Duodenal mucosa (tissue), 2 donors: ENCODE measurements around the gene ZFPM1.

Source experiments
- H3K27ac ChIP-seq: one replicate; pipeline ENCODE4 v1.7.0; 2013; ENCODE audit warnings: low read depth, low read length
- H3K27me3 ChIP-seq, 2 donors: one replicate each; pipeline ENCODE4 v1.7.0; 2013; ENCODE audit warnings: low read length in 2 of 2, control low read depth in 1 of 2; ENCODE audit not compliant: insufficient read depth in 2 of 2, control insufficient read depth in 1 of 2
- H3K36me3 ChIP-seq, 2 donors: one replicate each; pipeline ENCODE4 v1.7.0; 2013; ENCODE audit warnings: low read length in 2 of 2, control low read depth in 1 of 2; ENCODE audit not compliant: insufficient read depth in 2 of 2, control insufficient read depth in 1 of 2
- H3K4me1 ChIP-seq, 2 donors: one replicate each; pipeline ENCODE4 v1.7.0; 2013; ENCODE audit warnings: low read length in 2 of 2, control low read depth in 1 of 2; ENCODE audit not compliant: insufficient read depth in 2 of 2, control insufficient read depth in 1 of 2
- H3K4me3 ChIP-seq, 2 donors: one replicate each; pipeline ENCODE4 v1.7.0; 2013; ENCODE audit warnings: low read length in 2 of 2, low read depth in 1 of 2
- H3K9ac ChIP-seq, 2 donors: one replicate each; pipeline ENCODE4 v1.7.0; 2013; ENCODE audit warnings: low read length in 2 of 2, low read depth in 1 of 2
- H3K9me3 ChIP-seq, 2 donors: one replicate each; pipeline ENCODE4 v1.7.0; 2013; ENCODE audit warnings: low read length in 2 of 2, control low read depth in 1 of 2; ENCODE audit not compliant: control insufficient read depth in 1 of 2

ZFPM1 gene

DNA sequence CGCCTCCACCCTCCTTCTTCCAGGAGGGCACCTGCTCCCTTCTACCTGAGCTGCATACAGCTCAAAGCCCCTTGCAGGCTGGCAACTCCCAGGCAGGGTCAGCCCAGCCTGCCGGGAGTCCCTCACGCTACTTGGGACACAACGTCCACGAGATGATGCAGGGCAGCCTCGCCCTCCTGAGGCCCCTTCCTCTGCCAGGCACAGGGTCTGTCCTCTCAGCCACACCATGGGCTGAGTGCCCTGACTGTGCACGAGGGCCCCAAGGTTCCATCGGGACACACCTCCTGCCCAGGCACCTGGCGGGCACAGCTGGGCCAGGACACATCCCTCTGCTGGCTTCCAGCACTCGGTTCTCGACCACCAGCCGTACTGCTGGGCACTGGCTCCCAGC, 86.2 kb downstream of the ZFPM1 start:
- Histone ChIP-seq H3K36me3 (peaks cover 5 to 10% of the 10 kb centered on the region in 2 donors), H3K27me3 (peaks cover 22 to 26% of the 10 kb centered on the region in 2 donors), H3K27ac (no peak overlapping the region), H3K4me1 (peaks cover 23 to 31% of the 10 kb centered on the region in 2 donors), H3K9me3 (peaks cover 10 to 17% of the 10 kb centered on the region in 2 donors), H3K4me3 (no peak overlapping the region), H3K9ac (no peak overlapping the region)

DNA sequence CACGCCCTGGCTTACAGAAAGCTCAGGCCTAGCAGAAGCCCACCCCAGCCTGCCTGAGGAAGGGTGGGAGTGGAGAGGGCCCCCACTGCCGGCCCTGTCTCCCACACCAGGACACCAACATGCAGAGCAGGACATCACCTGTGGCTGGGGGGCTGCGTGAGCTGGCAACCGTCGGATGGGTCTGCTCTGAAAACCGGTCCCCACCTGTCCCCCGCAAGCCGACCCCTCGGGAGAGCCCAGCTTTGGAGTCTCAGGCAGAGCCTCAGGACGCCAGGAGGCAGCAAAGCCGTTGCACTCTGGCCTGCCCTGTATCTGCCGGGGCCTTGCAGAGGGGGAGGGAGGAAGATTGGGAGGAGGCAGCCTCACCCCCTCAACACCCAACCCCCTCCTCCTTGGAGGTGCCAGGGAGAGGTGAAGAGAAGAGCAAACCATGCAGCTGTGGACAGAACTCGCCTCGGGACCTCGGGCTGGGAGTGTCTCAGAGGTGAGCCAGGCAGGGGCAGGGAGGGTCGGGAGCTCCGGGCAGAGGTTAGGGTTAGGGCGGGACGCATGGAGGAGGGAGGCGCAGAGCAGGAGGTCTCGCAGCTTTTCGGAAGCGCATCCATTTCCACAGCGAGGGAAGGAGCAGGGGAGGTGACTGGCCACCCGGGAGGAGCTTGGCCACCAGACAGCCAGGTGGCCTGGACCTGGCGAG, 86.7 kb downstream of the ZFPM1 start:
- Histone ChIP-seq H3K27me3 (peaks cover 22 to 26% of the 10 kb centered on the region in 2 donors), H3K27ac (no peak overlapping the region), H3K36me3 (peaks cover 5 to 10% of the 10 kb centered on the region in 2 donors)

GRCh38 chr16:88540346-88540977, 87.4 kb downstream of the ZFPM1 start:
- Histone ChIP-seq H3K4me1 (peaks cover 18 to 23% of the 10 kb centered on the region in 2 donors), H3K4me3 (no peak overlapping the region), H3K27me3 (peaks cover 22 to 26% of the 10 kb centered on the region in 2 donors), H3K36me3 (peaks cover 0 to 3% of the 10 kb centered on the region in 2 donors), H3K27ac (no peak overlapping the region), H3K9me3 (peaks cover 10 to 18% of the 10 kb centered on the region in 2 donors), H3K9ac (no peak overlapping the region)

More for the DNA sequence above, 86.7 kb downstream of the ZFPM1 start:
- no peak overlapping the region for H3K9ac ChIP-seq
- no peak overlapping the region for H3K4me3 ChIP-seq
- peaks cover 23 to 30% of the 10 kb centered on the region in 2 donors for H3K4me1 ChIP-seq
- H3K9me3 ChIP-seq: peaks cover 10 to 18% of the 10 kb centered on the region in 2 donors

DNA sequence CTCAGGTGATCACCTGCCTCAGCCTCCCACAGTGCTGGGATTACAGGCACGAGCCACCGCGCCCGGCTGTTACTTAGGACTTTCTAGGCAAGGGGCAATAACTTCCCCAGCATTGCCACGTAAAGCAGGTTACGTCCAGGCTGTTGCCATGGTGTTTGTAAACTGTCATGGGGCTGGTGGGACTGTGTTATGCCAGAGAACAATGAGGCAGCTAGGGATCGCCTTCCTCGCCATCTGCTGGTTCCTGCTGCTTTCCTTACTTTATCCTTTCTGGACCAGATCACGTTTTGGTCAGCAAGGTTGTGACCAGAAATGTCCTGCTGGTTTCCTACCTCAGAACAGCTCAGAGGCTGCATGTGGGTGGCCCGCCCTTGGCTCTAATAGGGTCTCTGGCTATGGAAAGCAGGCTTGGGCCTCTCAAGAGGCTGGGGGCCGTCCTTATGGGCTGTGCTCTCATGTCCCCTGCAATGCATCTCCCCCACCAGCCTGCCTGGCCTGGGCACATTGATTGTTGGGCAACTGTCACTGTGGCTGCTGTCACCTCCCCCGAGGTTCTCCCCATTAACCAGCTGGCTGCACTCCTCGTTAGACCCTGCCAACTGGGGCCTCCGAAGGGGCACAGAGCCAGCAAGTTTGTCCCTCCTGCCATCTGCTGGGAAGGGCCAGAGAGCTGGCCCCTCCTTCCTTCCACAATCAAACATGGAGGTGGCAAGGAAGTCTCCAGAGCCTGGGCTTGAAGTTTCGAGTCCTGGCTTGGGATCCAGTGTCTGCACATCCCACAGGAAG, 88.9 kb downstream of the ZFPM1 start:
- Histone ChIP-seq H3K4me3 (no peak overlapping the region), H3K36me3 (no peaks in the 10 kb centered on the region), H3K4me1 (peaks cover 17 to 22% of the 10 kb centered on the region in 2 donors), H3K27me3 (peaks cover 26 to 35% of the 10 kb centered on the region in 2 donors), H3K27ac (no peak overlapping the region), H3K9ac (no peak overlapping the region), H3K9me3 (peaks cover 10 to 18% of the 10 kb centered on the region in 2 donors)

GRCh38 chr16:88543230-88543813, 90.2 kb downstream of the ZFPM1 start:
- H3K27me3 ChIP-seq: peaks cover 23 to 38% of the 10 kb centered on the region in 2 donors
- peaks cover 17 to 22% of the 10 kb centered on the region in 2 donors for H3K4me1 ChIP-seq
- H3K9ac ChIP-seq: no peak overlapping the region
- no peaks in the 10 kb centered on the region for H3K36me3 ChIP-seq
- no peak overlapping the region for H3K27ac ChIP-seq
- H3K4me3 ChIP-seq: no peak overlapping the region
- H3K9me3 ChIP-seq: peaks cover 10 to 18% of the 10 kb centered on the region in 2 donors

DNA sequence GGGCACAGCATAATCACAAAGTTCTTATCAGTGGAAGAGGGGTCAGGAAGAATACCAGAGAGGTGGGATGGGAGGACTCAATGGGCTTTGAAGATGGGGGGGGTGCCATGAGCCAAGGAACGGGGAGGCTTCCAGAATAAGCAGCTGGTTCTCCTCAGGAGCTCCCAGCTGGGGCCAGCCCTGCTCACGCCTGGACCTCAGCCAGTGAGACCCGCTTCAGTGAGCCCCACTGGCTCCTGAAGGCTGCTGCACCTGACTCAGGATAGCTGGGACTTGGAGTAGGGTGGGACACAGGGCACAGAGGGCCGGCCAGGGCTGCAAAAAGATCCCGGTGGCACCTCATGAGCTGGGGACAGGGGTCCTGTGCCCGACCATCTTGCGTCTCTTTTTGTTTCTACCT, 92.7 kb downstream of the ZFPM1 start:
- Histone ChIP-seq H3K4me1 (peaks cover 0 to 11% of the 10 kb centered on the region in 2 donors), H3K9me3 (peaks cover 10 to 18% of the 10 kb centered on the region in 2 donors), H3K27me3 (peaks cover 7 to 17% of the 10 kb centered on the region in 2 donors), H3K9ac (no peak overlapping the region), H3K4me3 (no peak overlapping the region), H3K27ac (no peak overlapping the region), H3K36me3 (no peaks in the 10 kb centered on the region)

GRCh38 chr16:88548131-88548874, 95.2 kb downstream of the ZFPM1 start:
- Histone ChIP-seq H3K27me3 (peaks cover 7 to 16% of the 10 kb centered on the region in 2 donors), H3K36me3 (no peaks in the 10 kb centered on the region), H3K9ac (no peak overlapping the region), H3K4me1 (peaks cover 0 to 6% of the 10 kb centered on the region in 2 donors), H3K9me3 (peaks cover 4 to 10% of the 10 kb centered on the region in 2 donors), H3K27ac (no peak overlapping the region), H3K4me3 (no peak overlapping the region)

GRCh38 chr16:88548985-88549384, 95.9 kb downstream of the ZFPM1 start:
- no peak overlapping the region for H3K4me3 ChIP-seq
- no peak overlapping the region for H3K27ac ChIP-seq
- H3K36me3 ChIP-seq: no peaks in the 10 kb centered on the region
- peaks cover 0 to 4% of the 10 kb centered on the region in 2 donors for H3K9me3 ChIP-seq
- peaks cover 0 to 6% of the 10 kb centered on the region in 2 donors for H3K4me1 ChIP-seq
- H3K27me3 ChIP-seq: peaks cover 7 to 16% of the 10 kb centered on the region in 2 donors
- H3K9ac ChIP-seq: no peak overlapping the region

DNA sequence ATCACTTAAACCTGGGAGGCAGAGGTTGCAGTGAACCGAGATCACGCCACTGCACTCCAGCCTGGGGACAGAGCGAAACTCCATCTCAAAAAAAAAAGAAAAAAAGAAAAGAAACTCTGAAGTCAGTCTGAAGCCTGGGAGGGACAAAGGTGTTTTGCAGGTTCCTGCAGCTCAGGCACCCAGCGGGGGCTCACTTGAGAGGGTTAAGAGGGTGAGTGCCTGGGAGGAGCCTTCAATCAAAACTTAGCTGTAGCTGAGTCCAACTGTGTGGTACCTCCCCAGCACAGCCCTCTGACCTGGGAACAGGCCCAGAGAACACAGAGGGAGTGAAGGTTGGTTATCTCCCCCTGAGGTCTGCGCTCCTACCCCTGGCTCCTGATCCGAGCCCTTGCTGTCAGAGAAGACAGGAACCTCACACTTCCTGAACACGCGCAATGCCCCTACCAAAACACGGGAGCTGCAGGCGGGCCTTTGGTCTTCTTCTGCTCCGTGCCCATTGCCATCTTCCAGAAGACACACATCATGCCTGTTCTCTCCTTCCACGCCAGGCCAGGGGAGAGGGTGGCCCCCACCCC, 96.7 kb downstream of the ZFPM1 start:
- Histone ChIP-seq H3K9ac (no peak overlapping the region), H3K9me3 (no peaks in the 10 kb centered on the region), H3K4me1 (peaks cover 0 to 6% of the 10 kb centered on the region in 2 donors), H3K27ac (no peak overlapping the region), H3K4me3 (no peak overlapping the region), H3K36me3 (no peaks in the 10 kb centered on the region), H3K27me3 (peaks cover 7 to 16% of the 10 kb centered on the region in 2 donors)
